Esophagus squamous epithelium (tissue), 4 donors: ENCODE measurements around the gene PTDSS2.

Experiments
- CTCF ChIP-seq, 6 experiments: fragments of 450-650 bp in 4 of 6; fragments of 200-600 bp in 2 of 6; sonication (generic) in 2 of 6; IDR thresholded peaks; one replicate each; pipeline ENCODE4 v1.5.1; 2016 to 2019; ENCODE audit warnings: antibody characterized with exemption in 6 of 6, mild to moderate bottlenecking in 4 of 6, moderate library complexity in 4 of 6
- POLR2A ChIP-seq, 4 donors: fragments of 450-650 bp; IDR thresholded peaks; one replicate each; pipeline ENCODE4 v1.6.1; 2017; ENCODE audit warnings: antibody characterized with exemption in 4 of 4, mild to moderate bottlenecking in 4 of 4, moderate library complexity in 3 of 4

- TF ChIP-seq CTCF (IDR thresholded peaks at IDR 0.05), result no peak
- no peak for TF ChIP-seq POLR2A (IDR thresholded peaks at IDR 0.05)
These were observed 15.9 kb downstream of the PTDSS2 start for GRCh38 chr11:465896-466530.
